HUES64 (cell line): ENCODE data around the gene BIVM.
A peak's percentile ranks its signal among the peaks of the same experiment; 100 is the strongest.
"Not testable (repeated sequence)": the region's sequence is repeated elsewhere in the genome, so short reads cannot be mapped to it uniquely, and the experiment has no call there.

Experiments
- H3K27ac ChIP-seq: 2 replicates; pipeline ENCODE4 v1.7.0; 2013; ENCODE audit warnings: low read depth, low read length, inconsistent platforms
- H3K27me3 ChIP-seq: 2 replicates; pipeline ENCODE4 v1.6.1; 2013; ENCODE audit warnings: mild to moderate bottlenecking, low read length; ENCODE audit not compliant: insufficient read depth
- H3K36me3 ChIP-seq: 2 replicates; pipeline ENCODE4 v1.6.1; 2013; ENCODE audit warnings: mild to moderate bottlenecking, low read length; ENCODE audit not compliant: insufficient read depth
- H3K4me1 ChIP-seq: 2 replicates; pipeline ENCODE4 v1.6.1; 2013; ENCODE audit warnings: mild to moderate bottlenecking, low read length, moderate library complexity; ENCODE audit not compliant: insufficient read depth
- H3K4me3 ChIP-seq: 2 replicates; pipeline ENCODE4 v1.5.1; 2013; ENCODE audit warnings: mild to moderate bottlenecking, low read length, moderate library complexity
- H3K9ac ChIP-seq: 2 replicates; pipeline ENCODE4 v1.6.1; 2013; ENCODE audit warnings: mild to moderate bottlenecking, low read depth, low read length
- H3K9me3 ChIP-seq: 2 replicates; pipeline ENCODE4 v1.6.1; 2013; ENCODE audit warnings: low read depth, low read length; ENCODE audit not compliant: insufficient read depth
- WGBS: fragments of 150-250, 120-280 bp; methylation state at CpG from one replicate; pipeline ENCODE4 v1.1.7; 2013; ENCODE audit warnings: missing lambda C conversion rate; 5-methylcytosine and 5-hydroxymethylcytosine counted together

Gene BIVM

DNA sequence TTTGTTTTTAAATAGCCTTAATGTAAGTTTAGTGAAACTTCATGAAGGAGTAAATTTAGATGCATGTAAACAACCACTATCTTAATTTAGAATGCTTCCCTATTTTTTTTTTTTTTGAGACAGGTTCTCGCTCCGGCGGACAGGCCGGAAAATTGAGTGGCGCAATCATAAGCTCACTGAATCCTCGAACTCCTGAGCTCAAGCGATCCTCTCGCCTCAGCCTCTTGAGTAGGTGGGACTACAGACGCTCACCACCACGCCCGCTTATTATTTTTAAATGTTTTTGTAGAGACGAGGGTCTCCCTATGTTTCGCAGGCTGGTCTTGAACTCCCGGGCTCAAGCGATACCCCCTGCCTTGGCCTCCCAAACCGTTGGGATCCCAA lies 26.9 kb upstream of the BIVM start:
- H3K27me3 ChIP-seq = peaks cover 21% of the 10 kb centered on the region
- H3K36me3 ChIP-seq = peaks cover 6% of the 10 kb centered on the region; the same call in 1 of the 2 replicates
- H3K4me3 ChIP-seq = no peak overlapping the region
- no peak overlapping the region for H3K9ac ChIP-seq
- 96% methylated on average over 16 of the region's 16 CpGs for WGBS
- no peaks in the 10 kb centered on the region for H3K4me1 ChIP-seq
- no peaks in the 10 kb centered on the region for H3K9me3 ChIP-seq
- H3K27ac ChIP-seq = no peak overlapping the region

DNA sequence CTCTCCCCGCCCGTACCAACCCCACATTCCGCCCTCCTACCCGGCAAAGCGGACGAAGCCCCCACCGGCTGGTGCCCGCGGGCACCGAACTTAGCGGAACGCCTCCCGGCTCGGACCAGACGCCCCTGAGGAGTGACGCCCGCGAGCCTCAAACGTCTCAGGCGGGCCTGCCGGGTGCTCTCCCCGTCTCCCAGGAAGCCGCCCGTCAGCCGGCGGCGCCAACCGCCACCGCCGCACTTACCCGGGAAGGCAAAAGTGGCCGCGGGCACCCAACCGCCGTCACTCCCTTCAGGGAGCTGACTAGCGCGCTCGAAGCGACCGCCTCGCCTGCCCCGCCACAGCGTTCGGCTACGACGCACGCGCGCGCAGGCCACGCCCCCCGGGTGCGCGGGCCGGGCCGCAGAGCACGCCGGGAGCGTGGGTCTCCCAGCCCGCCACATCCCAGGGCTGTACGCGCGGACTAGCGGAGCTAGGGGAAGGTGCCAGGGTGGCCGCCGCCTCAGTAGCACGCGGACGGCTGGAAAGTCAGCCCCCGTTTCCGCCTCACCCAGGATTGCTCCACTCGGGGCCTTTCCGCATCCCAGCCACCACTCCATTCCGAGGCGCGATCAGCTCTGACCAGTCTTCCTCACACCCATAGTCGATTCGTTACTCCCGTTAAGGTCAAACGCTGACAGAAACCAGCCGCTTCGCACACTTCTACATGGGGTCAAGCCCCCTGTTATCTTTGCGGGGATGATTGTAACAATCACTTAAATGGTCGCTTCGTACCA lies 25.3 kb upstream of the BIVM start, which contains the start of gene TEX30:
Gene TEX30, minus strand, starts transcription at position 346 of the 773 bp plus-strand sequence. CDS start 3,760 bp downstream, outside the sequence.
- Histone ChIP-seq H3K27ac (0 out of 2 replicates have a peak within 1 kb of the TSS, but pooled peaks have one; percentile 38), H3K4me1 (no peaks in the 10 kb centered on the region), H3K27me3 (peaks cover 21% of the 10 kb centered on the region), H3K9me3 (no peaks in the 10 kb centered on the region), H3K36me3 (no peaks in the 10 kb centered on the region), H3K4me3 (peak within 1 kb of the TSS; percentile 82), H3K9ac (peak within 1 kb of the TSS; percentile 70)
- 13% methylated on average over 85 of the region's 85 CpGs for WGBS

DNA sequence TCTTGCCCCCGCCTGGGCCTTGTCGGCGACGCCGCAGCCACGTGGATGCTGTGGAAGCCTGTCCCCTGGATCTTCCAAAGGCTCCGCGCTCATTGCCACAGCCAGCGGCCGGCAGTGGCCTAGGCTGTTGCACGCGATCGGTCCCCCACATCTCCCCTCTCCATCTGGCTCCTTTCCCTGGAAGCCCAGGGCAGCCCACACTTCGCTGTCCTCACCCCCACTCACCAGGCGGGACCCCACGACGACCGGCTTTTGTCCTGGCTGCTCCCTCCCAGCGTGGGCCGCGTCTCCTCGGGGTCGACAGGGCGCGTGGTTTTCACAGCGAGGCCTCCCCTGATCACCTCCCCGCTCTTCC lies 24.7 kb upstream of the BIVM start:
- no peaks in the 10 kb centered on the region for H3K36me3 ChIP-seq
- H3K4me1 ChIP-seq = no peaks in the 10 kb centered on the region
- peaks cover 21% of the 10 kb centered on the region for H3K27me3 ChIP-seq
- H3K9me3 ChIP-seq = no peaks in the 10 kb centered on the region
- H3K9ac ChIP-seq = peak overlapping the region; percentile 0; the same call in 1 of the 2 replicates
- H3K4me3 ChIP-seq = peak overlapping the region; percentile 82
- WGBS = 95% methylated on average over 27 of the region's 27 CpGs
- H3K27ac ChIP-seq = no peak overlapping the region

DNA sequence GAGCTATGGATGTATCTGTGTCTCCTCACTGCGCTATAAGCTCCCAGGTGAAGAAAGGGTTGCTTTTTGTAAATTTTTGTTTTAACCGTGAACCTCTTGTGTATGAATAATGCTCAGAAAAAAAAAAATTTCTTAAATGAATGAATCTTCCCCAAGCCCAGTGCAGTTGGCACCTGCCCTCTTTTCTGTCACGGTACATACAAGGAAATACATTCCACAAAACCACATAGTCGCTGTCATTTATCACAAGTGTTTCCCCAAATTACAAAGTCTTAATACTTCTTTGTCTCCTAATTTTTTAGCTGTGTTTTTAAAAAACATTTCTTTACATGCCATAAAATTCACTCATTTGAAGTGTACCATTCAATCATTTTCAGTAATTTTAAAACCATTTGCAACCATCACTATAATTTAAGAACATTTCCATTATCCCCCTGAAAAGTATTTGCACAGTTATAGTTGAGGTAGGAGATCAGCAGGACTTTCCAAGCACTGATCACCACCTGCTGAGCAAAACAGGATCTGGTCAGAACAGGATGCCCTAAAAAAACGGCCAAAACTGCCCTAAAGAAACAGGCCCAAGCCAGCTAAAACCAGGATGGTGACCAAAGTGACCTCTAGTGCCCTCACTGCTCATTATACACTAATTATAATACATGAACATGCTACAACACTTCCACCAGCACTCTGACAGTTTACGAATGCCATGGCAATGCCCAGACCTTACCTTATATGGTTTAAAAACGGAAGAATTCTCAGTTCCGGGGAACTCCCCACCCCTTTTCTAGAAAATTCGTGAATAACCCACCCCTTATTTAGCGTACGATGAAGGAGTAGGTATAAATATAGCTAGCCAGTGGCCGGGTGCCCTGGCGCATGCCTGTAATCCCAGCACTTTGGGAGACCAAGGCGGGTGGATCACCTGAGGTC lies 24.1 kb upstream of the BIVM start:
- Histone ChIP-seq H3K9ac (no peak overlapping the region), H3K4me1 (no peaks in the 10 kb centered on the region), H3K4me3 (no peak overlapping the region), H3K9me3 (no peaks in the 10 kb centered on the region), H3K27me3 (peaks cover 21% of the 10 kb centered on the region), H3K27ac (no peak overlapping the region), H3K36me3 (no peaks in the 10 kb centered on the region)
- 97% methylated on average over 14 of the region's 14 CpGs for WGBS

DNA sequence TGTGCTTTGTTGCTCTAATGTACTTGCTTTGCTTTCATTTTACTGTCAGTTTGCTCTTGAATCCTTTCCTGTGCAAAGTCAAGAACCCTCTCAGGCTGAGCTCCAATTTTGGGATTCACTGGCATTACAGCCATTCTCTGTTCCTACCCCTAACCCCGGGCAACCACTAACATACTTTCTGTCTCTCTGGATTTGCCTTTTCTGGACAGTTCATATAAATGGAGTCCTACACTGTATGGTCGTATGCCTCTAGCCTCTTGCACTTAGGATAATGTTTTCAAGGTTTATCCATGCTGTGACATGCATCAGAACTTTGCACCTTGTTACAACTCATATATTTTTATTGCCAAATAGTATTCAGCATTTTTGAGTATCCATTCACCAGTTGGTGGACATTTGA lies 22.6 kb upstream of the BIVM start:
- peaks cover 21% of the 10 kb centered on the region for H3K27me3 ChIP-seq

DNA sequence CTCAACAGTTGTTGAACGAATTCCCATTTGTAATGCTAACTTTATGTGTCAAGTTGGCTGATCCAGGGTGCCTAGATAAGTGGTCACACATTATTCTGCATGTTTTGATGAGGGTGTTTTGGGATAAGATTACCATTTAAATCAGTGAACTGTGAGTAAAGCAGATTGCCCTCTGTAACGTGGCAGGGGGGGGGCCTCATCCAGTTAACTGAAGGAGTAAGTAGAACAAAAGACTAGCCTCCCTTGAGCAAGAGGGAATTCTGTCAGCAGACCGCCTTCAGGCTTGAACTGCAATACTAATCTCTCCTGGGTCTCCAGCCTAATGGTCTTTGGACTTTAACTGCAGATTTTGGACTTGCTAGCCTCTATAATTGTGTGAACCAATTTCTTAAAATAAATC lies 21.2 kb upstream of the BIVM start:
- peaks cover 14% of the 10 kb centered on the region for H3K27me3 ChIP-seq
- H3K27ac ChIP-seq = no peak overlapping the region
- no peaks in the 10 kb centered on the region for H3K4me1 ChIP-seq
- 87% methylated on average over 3 of the region's 3 CpGs for WGBS
- H3K9ac ChIP-seq = no peak overlapping the region
- peaks cover 7% of the 10 kb centered on the region; the same call in 1 of the 2 replicates for H3K9me3 ChIP-seq
- H3K4me3 ChIP-seq = no peak overlapping the region
- H3K36me3 ChIP-seq = 0 out of 2 replicates have a peak, but pooled peaks cover 2% of the 10 kb centered on the region

More for the DNA sequence above, 22.6 kb upstream of the BIVM start:
- Histone ChIP-seq H3K9ac (no peak overlapping the region), H3K36me3 (no peaks in the 10 kb centered on the region), H3K4me1 (no peaks in the 10 kb centered on the region), H3K4me3 (no peak overlapping the region), H3K27ac (no peak overlapping the region), H3K9me3 (peaks cover 2% of the 10 kb centered on the region; the same call in 1 of the 2 replicates)
- 96% methylated on average over 2 of the region's 2 CpGs for WGBS

DNA sequence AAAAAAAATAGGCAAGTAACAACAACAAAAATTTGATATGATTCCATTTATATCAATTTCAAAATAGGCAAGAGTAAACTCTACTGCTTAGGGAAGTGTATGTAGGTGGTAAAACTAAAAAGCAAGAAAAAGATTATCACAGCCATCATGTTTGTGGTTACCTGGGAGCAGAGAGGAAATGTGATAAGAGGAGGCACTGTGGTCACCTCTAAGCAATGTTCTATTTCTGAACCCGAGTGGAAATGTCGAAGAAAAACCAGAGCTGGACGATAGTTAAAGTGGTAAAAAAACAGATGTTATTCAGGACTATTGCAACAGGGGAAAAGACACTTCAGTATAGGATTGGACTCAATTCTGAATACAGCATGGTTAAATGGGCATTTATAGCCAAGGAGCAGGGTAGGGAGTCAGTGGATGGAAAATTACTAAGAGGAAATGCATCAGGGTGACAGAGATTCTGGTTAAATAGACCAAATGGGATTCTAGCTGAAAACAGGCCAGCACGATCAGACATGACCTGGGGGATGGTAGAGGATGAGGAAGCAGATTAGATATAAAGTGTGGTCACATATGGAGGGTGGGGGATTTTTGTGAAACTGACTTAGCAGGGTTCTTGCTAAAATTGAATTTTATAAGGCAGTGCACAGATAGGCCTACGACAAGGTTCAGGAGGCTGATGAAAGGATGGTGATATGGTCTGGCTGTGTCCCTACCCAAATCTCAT lies 19.3 kb upstream of the BIVM start:
- H3K9me3 ChIP-seq = peaks cover 7% of the 10 kb centered on the region; the same call in 1 of the 2 replicates
- no peak overlapping the region for H3K9ac ChIP-seq
- no peak overlapping the region for H3K27ac ChIP-seq
- H3K36me3 ChIP-seq = 0 out of 2 replicates have a peak, but pooled peaks cover 4% of the 10 kb centered on the region
- no peak overlapping the region for H3K4me3 ChIP-seq
- peaks cover under 1% of the 10 kb centered on the region; the same call in 1 of the 2 replicates for H3K27me3 ChIP-seq
- 92% methylated on average over 5 of the region's 5 CpGs for WGBS
- H3K4me1 ChIP-seq = 0 out of 2 replicates have a peak, but pooled peaks cover 6% of the 10 kb centered on the region

DNA sequence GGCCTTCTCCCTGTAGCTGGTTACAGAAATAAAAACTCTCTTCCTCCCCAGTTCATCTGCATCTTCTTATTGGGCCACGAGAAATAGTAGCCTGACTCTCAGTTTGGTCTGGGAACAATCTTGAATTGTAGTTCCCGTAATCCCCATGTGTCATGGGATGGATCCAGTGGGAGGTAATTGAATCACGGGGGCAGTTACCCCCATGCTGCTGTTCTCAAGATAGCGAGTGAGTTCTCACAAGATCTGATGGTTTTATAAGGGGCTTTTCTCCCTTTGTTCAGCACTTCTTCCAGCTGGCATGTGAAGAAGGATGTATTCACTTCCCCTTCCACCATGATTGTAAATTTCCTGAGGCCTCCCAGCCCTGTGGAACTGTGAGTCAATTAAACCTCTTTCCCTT lies 18.3 kb upstream of the BIVM start:
- not testable (repeated sequence) for H3K27ac ChIP-seq, H3K36me3 ChIP-seq, H3K4me3 ChIP-seq, H3K9me3 ChIP-seq, H3K27me3 ChIP-seq, H3K4me1 ChIP-seq, H3K9ac ChIP-seq
- 92% methylated on average over 4 of the region's 4 CpGs for WGBS

DNA sequence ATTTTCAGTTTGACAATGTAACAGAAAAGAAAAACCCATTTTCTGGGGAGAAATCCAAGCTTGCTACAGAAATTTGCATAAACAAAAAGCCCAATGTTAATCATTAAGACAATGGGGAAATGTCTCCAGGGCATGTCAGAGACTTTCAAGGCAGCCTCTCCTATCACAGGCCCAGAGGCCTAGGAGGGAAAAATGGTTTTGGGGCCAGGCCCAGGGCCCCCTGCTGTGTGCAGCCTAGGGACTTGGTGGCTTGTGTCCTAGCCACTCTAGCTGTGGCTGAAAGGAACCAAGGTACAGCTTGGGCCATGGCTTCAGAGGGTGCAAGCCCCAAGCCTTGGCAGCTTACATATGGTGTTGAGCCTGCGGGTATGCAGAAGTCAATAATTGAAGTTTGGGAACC lies 17.3 kb upstream of the BIVM start:
- WGBS = 94% methylated on average over 1 of the region's 1 CpG
- Histone ChIP-seq H3K9me3 (peaks cover 7% of the 10 kb centered on the region; the same call in 1 of the 2 replicates), H3K4me3 (no peak overlapping the region), H3K9ac (no peak overlapping the region), H3K27ac (no peak overlapping the region), H3K27me3 (no peaks in the 10 kb centered on the region), H3K4me1 (0 out of 2 replicates have a peak, but pooled peaks cover 6% of the 10 kb centered on the region), H3K36me3 (peaks cover 13% of the 10 kb centered on the region; the same call in 1 of the 2 replicates)

DNA sequence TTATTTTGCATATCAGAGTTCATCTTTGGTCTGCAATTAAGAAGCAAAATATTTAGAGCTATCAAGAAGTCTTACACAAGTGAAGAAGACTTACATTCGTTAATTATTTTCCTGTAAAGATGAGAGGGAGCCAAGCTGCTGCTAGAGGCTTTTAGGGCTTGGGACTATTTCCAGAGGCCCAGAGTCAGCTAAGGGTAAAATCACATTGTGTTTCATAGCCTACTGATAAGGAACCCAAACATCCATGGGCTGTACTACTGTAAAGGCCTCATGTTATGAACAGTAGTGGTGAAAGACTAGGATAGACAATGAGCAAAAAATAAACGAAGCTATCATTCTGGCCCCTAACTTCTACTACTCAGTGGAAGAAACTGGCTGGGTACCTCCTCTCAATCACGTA lies 14.4 kb upstream of the BIVM start:
- no peak overlapping the region for H3K9ac ChIP-seq
- H3K9me3 ChIP-seq = peaks cover 7% of the 10 kb centered on the region; the same call in 1 of the 2 replicates
- H3K4me3 ChIP-seq = no peak overlapping the region
- peaks cover 29% of the 10 kb centered on the region for H3K36me3 ChIP-seq
- no peak overlapping the region for H3K27ac ChIP-seq
- no peaks in the 10 kb centered on the region for H3K27me3 ChIP-seq
- 95% methylated on average over 3 of the region's 3 CpGs for WGBS
- H3K4me1 ChIP-seq = 0 out of 2 replicates have a peak, but pooled peaks cover 6% of the 10 kb centered on the region
